IMR-90 (cell line): ENCODE data around the gene NUP205. TPM values are rescaled to one million over a fixed set of nuclear protein-coding genes. Genes with fewer than 3 reads are reported as not detected.

Experiments
- ATAC-seq: fragments of 200-7000 bp; cut with Tn5 transposase; 2 replicates; pipeline ENCODE4 v1.9.1; 2020; ENCODE audit warnings: low read depth, mild to moderate bottlenecking, moderate library complexity
- BruUV-seq: library from RNA; stranded (reverse); fragments of 400-500 nt; replicated peaks from 2 replicates; lab custom pipeline; 2021; lab: Mats Ljungman, UMichigan
- CTCF ChIA-PET: fragments of 300-600 bp; formaldehyde crosslinking; extraction: SDS; loops from one replicate; lab custom pipeline; 2021; ENCODE audit warnings: antibody characterized with exemption; lab: Yijun Ruan, JAX
- POLR2A ChIA-PET: fragments of 300-600 bp; sonication (Branson Sonifier 250); formaldehyde crosslinking; loops from one replicate; lab custom pipeline; 2022; ENCODE audit warnings: antibody characterized with exemption; ENCODE audit not compliant: unreplicated experiment; lab: Charles Lee
- DNase-seq: peaks from one replicate; pipeline ENCODE4 v3.0.0; 2013
- H2AFZ ChIP-seq: replicated peaks from 2 replicates; pipeline ENCODE3; 2013; ENCODE audit warnings: low read length, mild to moderate bottlenecking; ENCODE audit not compliant: poor library complexity
- H2AK5ac ChIP-seq: 2 replicates; pipeline ENCODE4 v1.6.1; 2013; ENCODE audit warnings: low read depth, low read length, inconsistent platforms
- H2AK9ac ChIP-seq: replicated peaks from 2 replicates; pipeline ENCODE3; 2013; ENCODE audit warnings: mild to moderate bottlenecking, low read depth, low read length, moderate library complexity; ENCODE audit not compliant: poor library complexity
- H2BK120ac ChIP-seq: 2 replicates; pipeline ENCODE4 v1.6.1; 2013; ENCODE audit warnings: low read depth, low read length, inconsistent platforms
- H2BK15ac ChIP-seq: 3 replicates; pipeline ENCODE4 v1.6.1; 2013; ENCODE audit warnings: low read depth, low read length, inconsistent platforms
- H2BK20ac ChIP-seq: 2 replicates; pipeline ENCODE4 v1.6.1; 2013; ENCODE audit warnings: low read depth, mild to moderate bottlenecking, inconsistent platforms, low read length, moderate library complexity
- H2BK5ac ChIP-seq: 2 replicates; pipeline ENCODE4 v1.6.1; 2013; ENCODE audit warnings: mild to moderate bottlenecking, low read depth, low read length, inconsistent platforms; ENCODE audit not compliant: poor library complexity, severe bottlenecking
- H3K14ac ChIP-seq: replicated peaks from 2 replicates; pipeline ENCODE4 v1.6.1; 2013; ENCODE audit warnings: low read depth, low read length, inconsistent platforms
- H3K18ac ChIP-seq: 2 replicates; pipeline ENCODE4 v1.6.1; 2013; ENCODE audit warnings: low read depth, low read length, control low read depth
- H3K23ac ChIP-seq: 2 replicates; pipeline ENCODE4 v1.6.1; 2013; ENCODE audit warnings: low read depth, low read length, inconsistent platforms
- H3K27ac ChIP-seq: 2 replicates; pipeline ENCODE4 v1.5.1; 2013; ENCODE audit warnings: mild to moderate bottlenecking, control low read depth, low read length; ENCODE audit not compliant: insufficient read depth
- H3K27me3 ChIP-seq: 2 replicates; pipeline ENCODE4 v1.6.1; 2013; ENCODE audit warnings: low read length; ENCODE audit not compliant: control insufficient read depth, insufficient read depth
- H3K36me3 ChIP-seq: 2 replicates; pipeline ENCODE4 v1.6.1; 2013; ENCODE audit warnings: low read length, mixed read lengths; ENCODE audit not compliant: control insufficient read depth, insufficient read depth
- H3K4ac ChIP-seq: 2 replicates; pipeline ENCODE4 v1.6.1; 2013; ENCODE audit warnings: low read depth, low read length, inconsistent platforms
- H3K4me1 ChIP-seq: 2 replicates; pipeline ENCODE4 v1.6.1; 2013; ENCODE audit warnings: low read length, mixed read lengths; ENCODE audit not compliant: control insufficient read depth, insufficient read depth
- H3K4me2 ChIP-seq: 2 replicates; pipeline ENCODE4 v1.6.1; 2013; ENCODE audit warnings: low read depth, mild to moderate bottlenecking, control low read depth, low read length, moderate library complexity
- H3K4me3 ChIP-seq: 2 replicates; pipeline ENCODE4 v1.5.1; 2013; ENCODE audit warnings: low read depth, mild to moderate bottlenecking, control low read depth, low read length, moderate library complexity; ENCODE audit not compliant: insufficient read depth
- H3K56ac ChIP-seq: 2 replicates; pipeline ENCODE4 v1.6.1; 2013; ENCODE audit warnings: low read length, inconsistent platforms; ENCODE audit not compliant: insufficient read depth; ENCODE audit errors: extremely low read depth
- H3K79me1 ChIP-seq, 2 experiments: 2 replicates each; pipeline ENCODE4 v1.6.1; 2013; ENCODE audit warnings: low read length in 2 of 2, inconsistent platforms in 1 of 2, low read depth in 1 of 2
- H3K9ac ChIP-seq: 2 replicates; pipeline ENCODE4 v1.6.1; 2013; ENCODE audit warnings: low read depth, low read length, control low read depth
- H3K9me1 ChIP-seq: 2 replicates; pipeline ENCODE4 v1.6.1; 2013; ENCODE audit warnings: low read length, inconsistent platforms; ENCODE audit not compliant: insufficient read depth
- H3K9me3 ChIP-seq: 2 replicates; pipeline ENCODE4 v1.6.1; 2013; ENCODE audit warnings: low read length; ENCODE audit not compliant: control insufficient read depth, insufficient read depth
- H4K20me1 ChIP-seq: 2 replicates; pipeline ENCODE4 v1.6.1; 2013; ENCODE audit warnings: low read length, inconsistent platforms; ENCODE audit not compliant: insufficient read depth
- H4K5ac ChIP-seq: 2 replicates; pipeline ENCODE4 v1.6.1; 2013; ENCODE audit warnings: mild to moderate bottlenecking, low read depth, low read length, control low read depth
- H4K8ac ChIP-seq, 2 experiments: 2 replicates each; pipeline ENCODE4 v1.6.1; 2013; ENCODE audit warnings: low read depth in 2 of 2, low read length in 2 of 2, control low read depth in 1 of 2, inconsistent platforms in 1 of 2
- H4K91ac ChIP-seq: 2 replicates; pipeline ENCODE4 v1.6.1; 2013; ENCODE audit warnings: low read depth, low read length, inconsistent platforms; ENCODE audit not compliant: insufficient read depth
- MAFK ChIP-seq: IDR thresholded peaks from 2 replicates; pipeline ENCODE4 v1.6.1; 2012; ENCODE audit warnings: low read depth, low read length, improper control_type of control experiment
- MXI1 ChIP-seq: IDR thresholded peaks from 2 replicates; pipeline ENCODE4 v1.6.1; 2012; ENCODE audit warnings: low read depth, mild to moderate bottlenecking, low read length, moderate library complexity, borderline replicate concordance
- RAD21 ChIP-seq: IDR thresholded peaks from 2 replicates; pipeline ENCODE4 v1.6.1; 2012; ENCODE audit warnings: low read length, improper control_type of control experiment
- SMC3 ChIP-seq: fragments of 150-350 bp; IDR thresholded peaks from 2 replicates; pipeline ENCODE4 v1.6.1; 2016; ENCODE audit warnings: low read depth, mild to moderate bottlenecking, antibody characterized with exemption, low read length, moderate library complexity
- WGBS, 2 experiments: methylation state at CpG; one replicate each; pipeline versions ENCODE4 v1.1.5 to v1.1.7; 2013; ENCODE audit warnings: missing lambda C conversion rate in 2 of 2; ENCODE audit not compliant: insufficient read length in 1 of 2; ENCODE audit errors: extremely low coverage in 2 of 2; 5-methylcytosine and 5-hydroxymethylcytosine counted together
- dilution Hi-C: fragments of 300-500 bp; cut with HindIII; formaldehyde crosslinking; loops from one replicate; pipeline ENCODE4 v1.14.3; 2018; ENCODE audit warnings: low sequenced_read_pairs; ENCODE audit not compliant: unreplicated experiment
- in situ Hi-C: fragments of 300-500 bp; cut with MboI; formaldehyde crosslinking; loops from 3 replicates; pipeline ENCODE4 v1.14.3; 2019; ENCODE audit warnings: low sequenced_read_pairs, inconsistent platforms, mixed read lengths
- intact Hi-C: fragments of 100-400 bp; cut with micrococcal nuclease; formaldehyde crosslinking; loops from 2 replicates; pipeline ENCODE4 v1.10.0; 2022
- polyA plus RNA-seq, 3 experiments: library from polyadenylated mRNA; depleted of rRNA; stranded (reverse); fragments of >200 nt; gene quantifications; 2 replicates each; pipeline ENCODE4 v1.2.3, GENCODE V29; 2012; ENCODE audit warnings: low replicate concordance in 1 of 3
- total RNA-seq: library from RNA; depleted of rRNA; stranded (reverse); fragments of >200 nt; gene quantifications from 2 replicates; pipeline ENCODE4 v1.2.3, GENCODE V29; 2012
- TF ChIP-seq, protein P1 (sequence below): conservative IDR thresholded peaks from 2 replicates; pipeline ENCODE4 v1.5.1; 2012; ENCODE audit warnings: mild to moderate bottlenecking, low read depth, low read length, improper control_type of control experiment

NUP205 gene
- total and polyA plus RNA-seq, 2 of the 4 experiments (the other 2 are of a cell fraction), result 29.5 to 84.6 TPM

- Histone ChIP-seq H3K9me1 (peaks cover 5% of the 10 kb centered on the region; the same call in 1 of the 2 replicates), H3K4me2 (peak overlapping the region; percentile 16; the same call in 1 of the 2 replicates), H2AK9ac (no peak overlapping the region), H3K9ac (no peak overlapping the region), H3K4me3 (no peak overlapping the region), H3K27me3 (no peaks in the 10 kb centered on the region), H3K27ac (no peak overlapping the region), H3K14ac (peak overlapping the region; percentile 40; the same call in 1 of the 2 replicates), H4K91ac (no peak overlapping the region), H4K20me1 (peaks cover 29% of the 10 kb centered on the region), H3K4ac (peak overlapping the region; percentile 38; the same call in 1 of the 2 replicates), H3K23ac (peak overlapping the region; percentile 36; the same call in 1 of the 2 replicates), H2BK20ac (peak overlapping the region; percentile 75; the same call in 1 of the 2 replicates), H2BK5ac (peak overlapping the region; percentile 64), H2AK5ac (no peak overlapping the region), H2BK15ac (no peak overlapping the region; the same call in 2 of the 3 replicates), H3K9me3 (no peaks in the 10 kb centered on the region), H3K36me3 (peaks cover 5% of the 10 kb centered on the region), H2AFZ (no peak overlapping the region), H3K4me1 (peaks cover 9% of the 10 kb centered on the region), H4K5ac (peak overlapping the region; percentile 38; the same call in 1 of the 2 replicates), H2BK120ac (peak overlapping the region; percentile 27; the same call in 1 of the 2 replicates), H3K79me1 (peaks cover 11 to 55% of the 10 kb centered on the region in 2 experiments), H3K18ac (0 out of 2 replicates have a peak overlapping the region, but pooled peaks have one; percentile 20), H4K8ac (0 out of 4 replicates have a peak overlapping the region, but pooled peaks of 1 of the 2 experiments have one; percentile 26), H3K56ac (no peak overlapping the region)
- intact Hi-C loops (loop anchor here (1.0 to 10.0 kb wide), 3 partner anchors 124 to 337 kb away; partner anchors contain the start of gene MTPN), dilution Hi-C loops (no loop called here), in situ Hi-C loops (no loop called here)
- DNase-seq (peak; percentile 84), ATAC-seq (peak; percentile 71)
- CTCF ChIA-PET, result interaction anchor here (0.8 to 3.7 kb wide), 12 partner anchors 9 to 128 kb away, joined by 3 to 24 read pairs (median 5); partner anchors contain the start of gene STMP1
- WGBS, 2 experiments, result no CpG with 5 or more reads among the region's 3 CpGs
- POLR2A ChIA-PET, result no interaction called here
- TF ChIP-seq, protein P1, sequence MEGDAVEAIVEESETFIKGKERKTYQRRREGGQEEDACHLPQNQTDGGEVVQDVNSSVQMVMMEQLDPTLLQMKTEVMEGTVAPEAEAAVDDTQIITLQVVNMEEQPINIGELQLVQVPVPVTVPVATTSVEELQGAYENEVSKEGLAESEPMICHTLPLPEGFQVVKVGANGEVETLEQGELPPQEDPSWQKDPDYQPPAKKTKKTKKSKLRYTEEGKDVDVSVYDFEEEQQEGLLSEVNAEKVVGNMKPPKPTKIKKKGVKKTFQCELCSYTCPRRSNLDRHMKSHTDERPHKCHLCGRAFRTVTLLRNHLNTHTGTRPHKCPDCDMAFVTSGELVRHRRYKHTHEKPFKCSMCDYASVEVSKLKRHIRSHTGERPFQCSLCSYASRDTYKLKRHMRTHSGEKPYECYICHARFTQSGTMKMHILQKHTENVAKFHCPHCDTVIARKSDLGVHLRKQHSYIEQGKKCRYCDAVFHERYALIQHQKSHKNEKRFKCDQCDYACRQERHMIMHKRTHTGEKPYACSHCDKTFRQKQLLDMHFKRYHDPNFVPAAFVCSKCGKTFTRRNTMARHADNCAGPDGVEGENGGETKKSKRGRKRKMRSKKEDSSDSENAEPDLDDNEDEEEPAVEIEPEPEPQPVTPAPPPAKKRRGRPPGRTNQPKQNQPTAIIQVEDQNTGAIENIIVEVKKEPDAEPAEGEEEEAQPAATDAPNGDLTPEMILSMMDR, result peak; percentile 88
- TF ChIP-seq RAD21 (peak; percentile 91), MAFK (no peak), SMC3 (peak; percentile 89), MXI1 (no peak)
- BruUV-seq, result no TSS peak
Measured at GRCh38 chr7:135672560-135673359, 115.0 kb downstream of the NUP205 start.
